ENCODE results near the gene PRKCB. TPM values are rescaled to one million over a fixed set of nuclear protein-coding genes. Genes with fewer than 3 reads are reported as not detected.

The PRKCB gene
- total RNA-seq, 4 donors from 2014 or later = 0.51 to 1.3 (median 1.1) TPM

GRCh38 chr16:23902748-23903414, 67.1 kb downstream of the PRKCB start:
- ATAC-seq (no peak), DNase-seq (no peak)
- in situ Hi-C loops (cut with MboI; ENCODE audit: low sequenced_read_pairs in 4 of 4) = no loop called here
- Histone ChIP-seq H3K27me3 (no peaks in the 10 kb centered on the region), H3K4me1 (no peaks in the 10 kb centered on the region), H3K4me3 (no peak overlapping the region), H3K9me3 (no peaks in the 10 kb centered on the region), H3K27ac (no peak overlapping the region), H3K36me3 (no peaks in the 10 kb centered on the region)
- intact Hi-C loops (cut with DNase I; ENCODE audit: low total_unique reads) = no loop called here
- TF ChIP-seq CTCF (IDR thresholded peaks at IDR 0.05 in 4 of 5, conservative IDR thresholded peaks at IDR 0.05 in 1 of 5) (no peak), POLR2A (IDR thresholded peaks at IDR 0.05) (no peak)

GRCh38 chr16:23905027-23905426, 69.2 kb downstream of the PRKCB start:
- DNase-seq (no peak), ATAC-seq (no peak)
- Histone ChIP-seq H3K27ac (no peak overlapping the region), H3K4me1 (no peaks in the 10 kb centered on the region), H3K4me3 (no peak overlapping the region), H3K36me3 (no peaks in the 10 kb centered on the region), H3K27me3 (no peaks in the 10 kb centered on the region), H3K9me3 (no peaks in the 10 kb centered on the region)
- no peak for TF ChIP-seq CTCF (IDR thresholded peaks at IDR 0.05 in 4 of 5, conservative IDR thresholded peaks at IDR 0.05 in 1 of 5)
- TF ChIP-seq POLR2A (IDR thresholded peaks at IDR 0.05) = no peak
- intact Hi-C loops (cut with DNase I; ENCODE audit: low total_unique reads) = no loop called here
- in situ Hi-C loops (cut with MboI; ENCODE audit: low sequenced_read_pairs in 4 of 4) = no loop called here

GRCh38 chr16:23907457-23907902, 71.7 kb downstream of the PRKCB start:
- ATAC-seq = no peak
- no peaks in the 10 kb centered on the region for H3K9me3 ChIP-seq
- H3K27ac ChIP-seq = no peak overlapping the region
- H3K27me3 ChIP-seq = no peaks in the 10 kb centered on the region
- no peaks in the 10 kb centered on the region for H3K4me1 ChIP-seq
- in situ Hi-C loops (cut with MboI; ENCODE audit: low sequenced_read_pairs in 4 of 4) = no loop called here
- intact Hi-C loops (cut with DNase I; ENCODE audit: low total_unique reads) = no loop called here
- no peak for TF ChIP-seq CTCF (IDR thresholded peaks at IDR 0.05 in 4 of 5, conservative IDR thresholded peaks at IDR 0.05 in 1 of 5)
- no peak for TF ChIP-seq POLR2A (IDR thresholded peaks at IDR 0.05)
- no peak for DNase-seq
- no peak overlapping the region for H3K4me3 ChIP-seq
- H3K36me3 ChIP-seq = no peaks in the 10 kb centered on the region

GRCh38 chr16:23907903-23908302, 72.1 kb downstream of the PRKCB start:
- intact Hi-C loops (cut with DNase I; ENCODE audit: low total_unique reads) = no loop called here
- H3K4me1 ChIP-seq = no peaks in the 10 kb centered on the region
- no peaks in the 10 kb centered on the region for H3K36me3 ChIP-seq
- no peak overlapping the region for H3K4me3 ChIP-seq
- no peak overlapping the region for H3K27ac ChIP-seq
- TF ChIP-seq POLR2A (IDR thresholded peaks at IDR 0.05) (no peak), CTCF (IDR thresholded peaks at IDR 0.05 in 4 of 5, conservative IDR thresholded peaks at IDR 0.05 in 1 of 5) (no peak)
- H3K27me3 ChIP-seq = no peaks in the 10 kb centered on the region
- in situ Hi-C loops (cut with MboI; ENCODE audit: low sequenced_read_pairs in 4 of 4) = no loop called here
- ATAC-seq (no peak), DNase-seq (no peak)
- no peaks in the 10 kb centered on the region for H3K9me3 ChIP-seq

- Histone ChIP-seq H3K4me1 (no peaks in the 10 kb centered on the region), H3K4me3 (no peak overlapping the region), H3K9me3 (no peaks in the 10 kb centered on the region), H3K27ac (no peak overlapping the region), H3K27me3 (no peaks in the 10 kb centered on the region), H3K36me3 (no peaks in the 10 kb centered on the region)
- DNase-seq (no peak), ATAC-seq (no peak)
- intact Hi-C loops (cut with DNase I; ENCODE audit: low total_unique reads) (no loop called here), in situ Hi-C loops (cut with MboI; ENCODE audit: low sequenced_read_pairs in 4 of 4) (no loop called here)
- no peak for TF ChIP-seq CTCF (IDR thresholded peaks at IDR 0.05 in 4 of 5, conservative IDR thresholded peaks at IDR 0.05 in 1 of 5)
- TF ChIP-seq POLR2A (IDR thresholded peaks at IDR 0.05) = no peak
Measured at GRCh38 chr16:23908790-23909189, 73.0 kb downstream of the PRKCB start.

Data from gastrocnemius medialis (tissue), 4 donors.